Glutamatergic neuron (in vitro differentiated cells): ENCODE results near the gene JAZF1. TPM values are rescaled to one million over a fixed set of nuclear protein-coding genes. Genes with fewer than 3 reads are reported as not detected.

Source experiments
- DNase-seq: peaks from one replicate; pipeline ENCODE4 v3.0.0; 2022
- H3K27ac Mint-ChIP-seq: one replicate; pipeline ENCODE4 v1.8.0; 2020; ENCODE audit warnings: mild to moderate bottlenecking, mixed read lengths, inconsistent platforms; ENCODE audit not compliant: unreplicated experiment
- H3K27me3 Mint-ChIP-seq: one replicate; pipeline ENCODE4 v1.8.0; 2020; ENCODE audit warnings: mild to moderate bottlenecking, moderate library complexity, mixed read lengths, inconsistent platforms; ENCODE audit not compliant: unreplicated experiment
- H3K36me3 Mint-ChIP-seq: one replicate; pipeline ENCODE4 v1.8.0; 2020; ENCODE audit warnings: mild to moderate bottlenecking, mixed read lengths, inconsistent platforms; ENCODE audit not compliant: unreplicated experiment
- H3K4me1 Mint-ChIP-seq: one replicate; pipeline ENCODE4 v1.8.0; 2020; ENCODE audit warnings: mild to moderate bottlenecking, low read depth, mixed read lengths, inconsistent platforms; ENCODE audit not compliant: unreplicated experiment
- H3K4me3 Mint-ChIP-seq: one replicate; pipeline ENCODE4 v1.8.0; 2020; ENCODE audit warnings: mild to moderate bottlenecking, mixed read lengths, inconsistent platforms; ENCODE audit not compliant: unreplicated experiment
- H3K9me3 Mint-ChIP-seq: one replicate; pipeline ENCODE4 v1.8.0; 2020; ENCODE audit warnings: mild to moderate bottlenecking, moderate library complexity, mixed read lengths, inconsistent platforms; ENCODE audit not compliant: unreplicated experiment
- CTCF ChIP-seq: fragments of 200-600 bp; sonication (generic); IDR thresholded peaks from one replicate; pipeline ENCODE4 v1.5.0; 2021; ENCODE audit not compliant: partially characterized antibody, unreplicated experiment
- total RNA-seq: library from RNA; stranded (reverse); fragmentation: NEBNext Ultra II Directional; extraction: Animal tissue kit (Norgen Biotek cat#: 25700); gene quantifications from one replicate; pipeline ENCODE4 v1.2.1, GENCODE V29; 2021; ENCODE audit not compliant: unreplicated experiment

The JAZF1 gene
- total RNA-seq, 1 donor from 2014 or later: 14.1 TPM

- H3K36me3 Mint-ChIP-seq: no peaks in the 10 kb centered on the region
Measured at GRCh38 chr7:28140979-28141378, 39.6 kb downstream of the JAZF1 start.

GRCh38 chr7:28138837-28139236 is 41.8 kb downstream of the JAZF1 start:
- no peak for TF ChIP-seq CTCF
- no peak for DNase-seq
- Mint-ChIP-seq H3K27ac (no peak overlapping the region), H3K27me3 (no peaks in the 10 kb centered on the region), H3K4me1 (no peaks in the 10 kb centered on the region), H3K9me3 (no peaks in the 10 kb centered on the region), H3K4me3 (no peak overlapping the region), H3K36me3 (no peaks in the 10 kb centered on the region)

More at GRCh38 chr7:28140979-28141378, 39.6 kb downstream of the JAZF1 start:
- Mint-ChIP-seq H3K9me3 (no peaks in the 10 kb centered on the region), H3K4me1 (peaks cover 7% of the 10 kb centered on the region), H3K4me3 (no peak overlapping the region), H3K27ac (no peak overlapping the region), H3K27me3 (no peaks in the 10 kb centered on the region)
- TF ChIP-seq CTCF: no peak
- DNase-seq: no peak

GRCh38 chr7:28137463-28137862 is 43.1 kb downstream of the JAZF1 start:
- H3K9me3 Mint-ChIP-seq: no peaks in the 10 kb centered on the region
- peaks cover 5% of the 10 kb centered on the region for H3K4me1 Mint-ChIP-seq
- no peak for TF ChIP-seq CTCF
- no peaks in the 10 kb centered on the region for H3K27me3 Mint-ChIP-seq
- no peak overlapping the region for H3K4me3 Mint-ChIP-seq
- H3K36me3 Mint-ChIP-seq: no peaks in the 10 kb centered on the region
- no peak overlapping the region for H3K27ac Mint-ChIP-seq
- DNase-seq: no peak

GRCh38 chr7:28136885-28137284 is 43.7 kb downstream of the JAZF1 start:
- peaks cover 8% of the 10 kb centered on the region for H3K4me1 Mint-ChIP-seq
- no peaks in the 10 kb centered on the region for H3K9me3 Mint-ChIP-seq

GRCh38 chr7:28136420-28136819 is 44.2 kb downstream of the JAZF1 start:
- Mint-ChIP-seq H3K27ac (no peak overlapping the region), H3K36me3 (no peaks in the 10 kb centered on the region), H3K4me3 (no peak overlapping the region), H3K4me1 (peaks cover 8% of the 10 kb centered on the region), H3K27me3 (no peaks in the 10 kb centered on the region), H3K9me3 (no peaks in the 10 kb centered on the region)
- TF ChIP-seq CTCF: no peak
- no peak for DNase-seq

More at GRCh38 chr7:28136885-28137284, 43.7 kb downstream of the JAZF1 start:
- no peak for DNase-seq
- Mint-ChIP-seq H3K4me3 (no peak overlapping the region), H3K27me3 (no peaks in the 10 kb centered on the region), H3K27ac (no peak overlapping the region), H3K36me3 (no peaks in the 10 kb centered on the region)
- TF ChIP-seq CTCF: no peak
